Mesendoderm (in vitro differentiated cells): ENCODE data around the gene SLFN13.

ENCODE experiments used
- DNase-seq: peaks from one replicate; pipeline ENCODE4 v3.0.0; 2013
- H2AK5ac ChIP-seq: 2 replicates; pipeline ENCODE4 v1.6.1; 2013; ENCODE audit warnings: low read length, inconsistent platforms
- H2BK120ac ChIP-seq: 2 replicates; pipeline ENCODE4 v1.6.1; 2013; ENCODE audit warnings: low read depth, mild to moderate bottlenecking, low read length, moderate library complexity, mixed read lengths
- H2BK15ac ChIP-seq: replicated peaks from 2 replicates; pipeline ENCODE4 v1.6.1; 2013; ENCODE audit warnings: low read depth, mild to moderate bottlenecking, moderate library complexity
- H2BK5ac ChIP-seq: 2 replicates; pipeline ENCODE4 v1.6.1; 2013; ENCODE audit warnings: low read length, inconsistent platforms
- H3K18ac ChIP-seq: 2 replicates; pipeline ENCODE4 v1.6.1; 2013; ENCODE audit warnings: mild to moderate bottlenecking, low read length, mixed read lengths
- H3K23ac ChIP-seq: one replicate; pipeline ENCODE4 v1.6.1; 2013; ENCODE audit warnings: low read length
- H3K27ac ChIP-seq: 2 replicates; pipeline ENCODE4 v1.5.1; 2013; ENCODE audit warnings: low read depth, mild to moderate bottlenecking, inconsistent platforms, low read length, moderate library complexity
- H3K27me3 ChIP-seq: 2 replicates; pipeline ENCODE4 v1.6.1; 2013; ENCODE audit warnings: low read length, control low read depth, mild to moderate bottlenecking, inconsistent platforms; ENCODE audit not compliant: insufficient read depth, poor library complexity
- H3K36me3 ChIP-seq: 2 replicates; pipeline ENCODE4 v1.6.1; 2013; ENCODE audit warnings: low read length, inconsistent platforms; ENCODE audit not compliant: control insufficient read depth, insufficient read depth
- H3K4ac ChIP-seq: one replicate; pipeline ENCODE4 v1.6.1; 2013; ENCODE audit warnings: low read depth, mild to moderate bottlenecking, low read length, moderate library complexity
- H3K4me1 ChIP-seq: 2 replicates; pipeline ENCODE4 v1.6.1; 2013; ENCODE audit warnings: low read depth, low read length, inconsistent platforms; ENCODE audit not compliant: control insufficient read depth
- H3K4me2 ChIP-seq: 2 replicates; pipeline ENCODE4 v1.6.1; 2013; ENCODE audit warnings: low read length
- H3K4me3 ChIP-seq: 2 replicates; pipeline ENCODE4 v1.5.1; 2013; ENCODE audit warnings: mild to moderate bottlenecking, low read length
- H3K56ac ChIP-seq: one replicate; pipeline ENCODE4 v1.6.1; 2013; ENCODE audit warnings: low read length
- H3K79me1 ChIP-seq: 2 replicates; pipeline ENCODE4 v1.6.1; 2013; ENCODE audit warnings: low read length, inconsistent platforms
- H3K79me2 ChIP-seq: 2 replicates; pipeline ENCODE4 v1.6.1; 2013; ENCODE audit warnings: mild to moderate bottlenecking, low read length; ENCODE audit not compliant: control insufficient read depth, insufficient read depth
- H3K9ac ChIP-seq: 2 replicates; pipeline ENCODE4 v1.6.1; 2013; ENCODE audit warnings: low read length, inconsistent platforms
- H4K5ac ChIP-seq: one replicate; pipeline ENCODE4 v1.6.1; 2013; ENCODE audit warnings: low read length
- H4K8ac ChIP-seq: one replicate; pipeline ENCODE4 v1.6.1; 2013; ENCODE audit warnings: low read depth, mild to moderate bottlenecking, control low read depth, low read length, moderate library complexity
- WGBS: extraction: QIAGEN DNeasy Blood & Tissue Kit; methylation state at CpG from one replicate; pipeline ENCODE4 v1.1.7; 2013; ENCODE audit warnings: low lambda C conversion rate, missing lambda C conversion rate; ENCODE audit not compliant: insufficient coverage; ENCODE audit errors: extremely low coverage; 5-methylcytosine and 5-hydroxymethylcytosine counted together

SLFN13 gene

DNA sequence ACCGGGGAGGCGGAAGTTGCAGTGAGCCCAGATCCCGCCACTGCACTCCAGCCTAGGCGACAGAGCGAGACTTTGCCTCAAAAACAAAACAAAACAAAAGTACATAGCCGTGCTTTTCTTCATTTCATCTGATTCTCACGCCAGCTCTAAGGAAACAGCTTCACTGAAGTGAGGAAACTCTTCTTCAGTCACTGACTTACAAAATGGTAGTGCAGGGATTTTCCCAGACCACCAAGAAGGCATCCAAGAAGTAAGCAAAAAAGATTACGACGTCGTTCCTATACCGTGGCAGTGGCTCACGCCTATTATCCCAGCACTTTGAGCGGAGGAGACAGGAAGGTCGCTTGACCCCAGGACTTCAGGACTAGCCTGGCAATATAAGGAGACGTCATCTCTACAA lies 40.4 kb upstream of the SLFN13 start:
- Histone ChIP-seq H3K4me3 (no peak overlapping the region), H2BK15ac (no peak overlapping the region), H3K27ac (no peak overlapping the region), H3K9ac (no peak overlapping the region), H3K23ac (no peak overlapping the region), H3K36me3 (no peaks in the 10 kb centered on the region), H3K79me1 (no peaks in the 10 kb centered on the region), H2AK5ac (no peak overlapping the region), H4K8ac (no peak overlapping the region), H3K4me2 (no peak overlapping the region), H3K79me2 (no peaks in the 10 kb centered on the region), H2BK5ac (no peak overlapping the region), H3K4ac (no peak overlapping the region), H3K27me3 (peaks cover 76% of the 10 kb centered on the region), H4K5ac (no peak overlapping the region), H3K56ac (no peak overlapping the region), H3K18ac (no peak overlapping the region), H3K4me1 (peaks cover 1% of the 10 kb centered on the region), H2BK120ac (no peak overlapping the region)
- no peak for DNase-seq
- WGBS = no CpG with 5 or more reads among the region's 15 CpGs

DNA sequence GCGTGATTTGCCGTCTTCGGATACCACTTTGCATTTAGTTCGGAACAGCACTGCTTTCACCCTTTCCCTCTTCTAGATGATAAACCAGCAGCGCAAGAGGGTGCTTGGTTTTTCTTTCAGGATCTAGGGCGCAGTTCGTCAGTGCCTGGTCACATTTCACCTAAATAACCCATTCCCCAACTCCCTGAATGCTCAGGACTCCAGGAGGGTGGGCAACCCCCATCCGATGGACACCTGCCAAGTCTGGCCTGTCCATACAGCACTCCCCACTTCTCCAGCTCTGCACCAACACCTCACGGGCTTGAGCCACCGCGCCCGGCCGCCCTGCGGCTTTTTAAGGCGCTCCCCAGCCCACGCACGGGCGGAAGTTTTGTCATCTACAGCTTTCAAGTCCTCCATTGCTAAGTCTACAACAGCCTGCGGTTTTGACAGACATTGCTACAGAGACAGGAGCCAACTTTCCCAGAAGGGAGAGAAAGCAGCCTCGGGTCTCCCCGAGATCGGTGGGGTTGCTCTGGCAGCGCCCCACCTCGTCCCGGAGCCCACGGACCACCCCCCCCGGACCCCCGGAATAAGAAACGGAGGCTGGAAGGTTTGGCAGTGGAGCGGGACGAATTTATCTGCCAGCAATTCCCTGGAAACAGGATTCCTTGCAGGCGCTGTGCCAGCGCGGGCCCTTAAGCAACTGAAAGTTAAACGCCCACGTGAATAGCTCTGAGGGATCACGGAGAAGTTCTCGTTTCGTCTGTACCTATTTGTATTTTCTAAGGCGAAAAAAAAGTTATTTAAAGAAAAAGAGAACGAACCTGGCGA lies 38.6 kb upstream of the SLFN13 start:
- no peak overlapping the region for H2BK120ac ChIP-seq
- peak overlapping the region; percentile 7 for H3K56ac ChIP-seq
- H4K5ac ChIP-seq = no peak overlapping the region
- no peak for DNase-seq
- no peak overlapping the region for H3K9ac ChIP-seq
- peaks cover 64% of the 10 kb centered on the region for H3K27me3 ChIP-seq
- H4K8ac ChIP-seq = no peak overlapping the region
- no peak overlapping the region for H2BK5ac ChIP-seq
- no peak overlapping the region for H3K4ac ChIP-seq
- no peak overlapping the region for H3K4me3 ChIP-seq
- H3K23ac ChIP-seq = no peak overlapping the region
- WGBS = no CpG with 5 or more reads among the region's 42 CpGs
- H3K4me1 ChIP-seq = peaks cover 1% of the 10 kb centered on the region
- no peaks in the 10 kb centered on the region for H3K79me2 ChIP-seq
- H3K27ac ChIP-seq = no peak overlapping the region
- no peak overlapping the region for H2BK15ac ChIP-seq
- H2AK5ac ChIP-seq = no peak overlapping the region
- peak overlapping the region; percentile 18 for H3K4me2 ChIP-seq
- no peaks in the 10 kb centered on the region for H3K79me1 ChIP-seq
- H3K36me3 ChIP-seq = no peaks in the 10 kb centered on the region
- no peak overlapping the region for H3K18ac ChIP-seq

DNA sequence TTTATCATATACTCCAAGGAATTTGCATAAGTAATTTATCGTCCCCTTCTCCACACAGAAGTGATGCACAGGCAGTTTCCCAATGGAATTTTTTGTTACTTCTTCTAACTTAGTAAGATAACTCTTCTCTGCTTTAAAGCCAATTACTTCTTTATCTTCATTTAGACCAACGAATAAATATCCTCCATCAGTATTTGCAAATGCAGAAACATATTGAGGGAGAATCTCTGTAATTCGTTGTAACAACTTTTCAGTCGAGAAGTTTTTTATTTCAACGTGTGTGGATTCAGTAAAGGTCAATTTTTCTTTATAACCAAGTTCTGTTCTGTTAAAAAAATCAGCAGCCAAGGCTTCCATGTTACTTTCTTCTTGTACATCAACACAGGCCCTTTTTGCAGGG lies 30.7 kb upstream of the SLFN13 start:
- no peak overlapping the region for H2BK120ac ChIP-seq
- H2BK15ac ChIP-seq = no peak overlapping the region
- H3K4me2 ChIP-seq = no peak overlapping the region
- H3K79me2 ChIP-seq = no peaks in the 10 kb centered on the region
- no peak overlapping the region for H3K4me3 ChIP-seq
- H3K23ac ChIP-seq = no peak overlapping the region
- H3K79me1 ChIP-seq = no peaks in the 10 kb centered on the region
- no peak overlapping the region for H3K9ac ChIP-seq
- no peak overlapping the region for H4K5ac ChIP-seq
- no peak overlapping the region for H2AK5ac ChIP-seq
- H3K56ac ChIP-seq = no peak overlapping the region
- WGBS = no CpG with 5 or more reads among the region's 5 CpGs
- H4K8ac ChIP-seq = no peak overlapping the region
- DNase-seq = no peak
- no peak overlapping the region for H3K27ac ChIP-seq
- H3K36me3 ChIP-seq = no peaks in the 10 kb centered on the region
- H3K4ac ChIP-seq = no peak overlapping the region
- no peak overlapping the region for H2BK5ac ChIP-seq
- H3K27me3 ChIP-seq = peaks cover 10% of the 10 kb centered on the region
- no peaks in the 10 kb centered on the region for H3K4me1 ChIP-seq
- H3K18ac ChIP-seq = no peak overlapping the region

DNA sequence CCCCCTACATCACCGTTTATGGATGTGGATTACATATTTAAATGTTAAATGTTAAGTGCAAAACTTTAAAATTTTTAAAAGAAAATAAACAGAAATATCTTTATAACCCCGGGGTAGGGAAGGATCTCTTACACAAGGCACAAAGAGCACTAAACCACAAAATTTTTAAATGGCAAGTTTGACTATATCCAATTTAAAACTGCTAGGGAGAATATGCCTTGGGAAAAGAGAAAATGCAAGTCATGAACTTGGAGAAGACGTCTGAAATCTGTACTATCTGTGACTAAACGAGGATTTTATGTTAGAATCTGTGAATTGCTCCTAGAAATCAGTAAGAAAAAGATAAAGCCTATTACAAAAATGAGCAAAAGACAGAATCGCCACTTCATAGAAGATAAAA lies 28.7 kb upstream of the SLFN13 start:
- Histone ChIP-seq H3K36me3 (no peaks in the 10 kb centered on the region), H3K18ac (no peak overlapping the region), H3K4me2 (no peak overlapping the region), H2BK15ac (no peak overlapping the region), H2AK5ac (no peak overlapping the region), H4K5ac (no peak overlapping the region), H2BK5ac (no peak overlapping the region), H3K56ac (no peak overlapping the region), H3K27ac (no peak overlapping the region), H3K27me3 (peaks cover 8% of the 10 kb centered on the region), H3K23ac (no peak overlapping the region), H3K79me2 (no peaks in the 10 kb centered on the region), H4K8ac (no peak overlapping the region), H3K4ac (no peak overlapping the region), H2BK120ac (no peak overlapping the region), H3K9ac (no peak overlapping the region), H3K4me1 (no peaks in the 10 kb centered on the region), H3K4me3 (no peak overlapping the region), H3K79me1 (no peaks in the 10 kb centered on the region)
- DNase-seq = no peak
- no CpG with 5 or more reads among the region's 5 CpGs for WGBS

DNA sequence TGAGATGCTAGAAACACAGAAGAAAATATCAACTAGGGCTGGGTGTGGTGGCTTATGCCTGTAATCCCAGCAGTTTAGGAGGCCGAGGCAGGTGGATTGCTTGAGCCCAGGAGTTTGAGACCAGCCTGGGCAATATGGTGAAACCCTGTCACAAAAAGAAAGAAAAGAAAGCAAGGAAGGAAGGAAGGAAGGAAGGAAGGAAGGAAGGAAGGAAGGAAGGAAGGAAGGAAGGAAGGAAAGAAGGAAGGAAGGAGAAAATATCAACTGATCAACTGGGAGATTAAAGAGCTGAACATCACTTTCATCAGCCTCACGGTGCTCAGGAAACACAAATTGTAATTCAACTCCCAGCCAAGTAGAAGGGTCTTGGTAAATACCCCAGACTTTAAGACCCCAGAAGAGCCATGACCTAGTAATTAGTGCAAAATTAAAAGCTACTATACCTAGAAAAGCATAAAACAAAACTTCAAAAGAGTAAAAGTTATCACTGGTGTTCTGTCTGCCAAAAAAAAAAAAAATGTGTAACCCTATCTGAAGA lies 27.8 kb upstream of the SLFN13 start:
- no peak for DNase-seq
- Histone ChIP-seq H4K5ac (no peak overlapping the region), H2BK15ac (no peak overlapping the region), H3K56ac (no peak overlapping the region), H4K8ac (no peak overlapping the region), H3K4ac (no peak overlapping the region), H2AK5ac (no peak overlapping the region), H3K18ac (no peak overlapping the region), H2BK120ac (no peak overlapping the region), H3K4me1 (no peaks in the 10 kb centered on the region), H3K23ac (no peak overlapping the region), H3K4me3 (no peak overlapping the region), H3K9ac (no peak overlapping the region), H2BK5ac (no peak overlapping the region), H3K79me1 (no peaks in the 10 kb centered on the region), H3K79me2 (no peaks in the 10 kb centered on the region), H3K27ac (no peak overlapping the region), H3K36me3 (no peaks in the 10 kb centered on the region), H3K4me2 (no peak overlapping the region), H3K27me3 (peaks cover 8% of the 10 kb centered on the region)
- no CpG with 5 or more reads among the region's 2 CpGs for WGBS

DNA sequence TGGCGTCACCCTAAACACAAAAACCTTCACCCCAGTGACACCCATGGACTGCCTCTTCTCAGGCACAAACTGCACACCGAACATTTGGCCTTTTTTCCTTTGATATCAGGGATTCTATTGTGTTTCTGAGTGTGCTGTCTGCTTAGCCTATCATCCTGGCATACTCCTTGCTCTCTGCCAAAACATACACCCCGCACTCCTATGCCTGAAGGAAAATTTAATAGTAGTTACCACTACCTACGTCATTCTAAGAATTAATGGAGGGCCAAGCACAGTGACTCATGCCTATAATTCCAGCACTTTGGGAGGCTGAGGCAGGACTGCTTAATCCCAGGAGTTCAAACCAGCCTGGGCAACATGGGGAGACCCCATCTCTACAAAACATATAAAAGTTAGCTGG lies 19.9 kb upstream of the SLFN13 start:
- H3K79me1 ChIP-seq = no peaks in the 10 kb centered on the region
- no peaks in the 10 kb centered on the region for H3K4me1 ChIP-seq
- no peak overlapping the region for H2AK5ac ChIP-seq
- no peak for DNase-seq
- H3K18ac ChIP-seq = no peak overlapping the region
- WGBS = no CpG with 5 or more reads among the region's 4 CpGs
- H4K5ac ChIP-seq = no peak overlapping the region
- no peak overlapping the region for H2BK15ac ChIP-seq
- no peak overlapping the region for H2BK5ac ChIP-seq
- H3K4me3 ChIP-seq = no peak overlapping the region
- H3K36me3 ChIP-seq = no peaks in the 10 kb centered on the region
- H3K56ac ChIP-seq = no peak overlapping the region
- no peaks in the 10 kb centered on the region for H3K27me3 ChIP-seq
- H3K23ac ChIP-seq = no peak overlapping the region
- H3K27ac ChIP-seq = no peak overlapping the region
- no peak overlapping the region for H3K9ac ChIP-seq
- H3K4me2 ChIP-seq = no peak overlapping the region
- no peaks in the 10 kb centered on the region for H3K79me2 ChIP-seq
- no peak overlapping the region for H4K8ac ChIP-seq
- H2BK120ac ChIP-seq = no peak overlapping the region
- H3K4ac ChIP-seq = no peak overlapping the region
